ENCODE measurements around the gene ARL6IP4.

Gene ARL6IP4

GRCh38 chr12:122965851-122966742 lies 14.4 kb upstream of the ARL6IP4 start, which contains the start of gene ABCB9:
TSS of gene ABCB9 (minus strand) at chr12:122966463. CDS start at chr12:122960235, 6,228 bp downstream.
- peak; percentile 97 for DNase-seq (ENCODE audit: low spot score)
- TF ChIP-seq CTCF (IDR thresholded peaks at IDR 0.05; ENCODE audit: extremely low read depth, missing control alignments) = no peak

- no peak for DNase-seq (ENCODE audit: low spot score)
- no peak for TF ChIP-seq CTCF (IDR thresholded peaks at IDR 0.05; ENCODE audit: extremely low read depth, missing control alignments)
Measured at GRCh38 chr12:122966743-122967550, 13.5 kb upstream of the ARL6IP4 start.

- no peak for TF ChIP-seq CTCF (IDR thresholded peaks at IDR 0.05; ENCODE audit: extremely low read depth, missing control alignments)
- no peak for DNase-seq (ENCODE audit: low spot score)
Measured at GRCh38 chr12:122968104-122968503, 12.4 kb upstream of the ARL6IP4 start.

GRCh38 chr12:122969676-122970075 lies 10.8 kb upstream of the ARL6IP4 start:
- no peak for DNase-seq (ENCODE audit: low spot score)
- TF ChIP-seq CTCF (IDR thresholded peaks at IDR 0.05; ENCODE audit: extremely low read depth, missing control alignments) = no peak

- DNase-seq (ENCODE audit: low spot score) = peak; percentile 93
- TF ChIP-seq CTCF (IDR thresholded peaks at IDR 0.05; ENCODE audit: extremely low read depth, missing control alignments) = no peak
Measured at GRCh38 chr12:122974274-122974891, 6.1 kb upstream of the ARL6IP4 start.

GRCh38 chr12:122974892-122975789 lies 5.3 kb upstream of the ARL6IP4 start, which contains the start of gene OGFOD2:
TSS of gene OGFOD2 (plus strand) at chr12:122975244. CDS start at chr12:122975252, 8 bp downstream.
- DNase-seq (ENCODE audit: low spot score) = peak; percentile 91
- no peak for TF ChIP-seq CTCF (IDR thresholded peaks at IDR 0.05; ENCODE audit: extremely low read depth, missing control alignments)

Measured in GM20000 (cell line).